T-helper 1 cell treated with Interleukin-12 subunit alpha and Interleukin-12 subunit beta and Interleukin-4 antibody, amounts not matched to agents 30 ng/mL and 1 ng/mL, for 36 hours (primary cell): ENCODE measurements around the gene ANKFY1. TPM values are rescaled to one million over a fixed set of nuclear protein-coding genes. Genes with fewer than 3 reads are reported as not detected.
"Not testable (repeated sequence)": the region's sequence is repeated elsewhere in the genome, so short reads cannot be mapped to it uniquely, and the experiment has no call there.

Source experiments
- intact Hi-C: fragments of 100-400 bp; cut with micrococcal nuclease; formaldehyde crosslinking; loops from one replicate; pipeline ENCODE4 v1.15.1; 2024
- total RNA-seq: library from RNA; stranded (reverse); gene quantifications from 2 replicates; pipeline ENCODE4 v1.2.3, GENCODE V29; 2022

ANKFY1 gene
- total RNA-seq, 1 donor from 2014 or later, result 90.9 TPM

- intact Hi-C loops, result no loop called here
Observed at GRCh38 chr17:4221899-4222659, 41.7 kb downstream of the ANKFY1 start.

GRCh38 chr17:4221163-4221562 is 42.6 kb downstream of the ANKFY1 start:
- intact Hi-C loops, result no loop called here

GRCh38 chr17:4220655-4221054 is 43.1 kb downstream of the ANKFY1 start:
- intact Hi-C loops, result no loop called here

- intact Hi-C loops, result no loop called here
Observed at GRCh38 chr17:4219241-4219640, 44.5 kb downstream of the ANKFY1 start.

DNA sequence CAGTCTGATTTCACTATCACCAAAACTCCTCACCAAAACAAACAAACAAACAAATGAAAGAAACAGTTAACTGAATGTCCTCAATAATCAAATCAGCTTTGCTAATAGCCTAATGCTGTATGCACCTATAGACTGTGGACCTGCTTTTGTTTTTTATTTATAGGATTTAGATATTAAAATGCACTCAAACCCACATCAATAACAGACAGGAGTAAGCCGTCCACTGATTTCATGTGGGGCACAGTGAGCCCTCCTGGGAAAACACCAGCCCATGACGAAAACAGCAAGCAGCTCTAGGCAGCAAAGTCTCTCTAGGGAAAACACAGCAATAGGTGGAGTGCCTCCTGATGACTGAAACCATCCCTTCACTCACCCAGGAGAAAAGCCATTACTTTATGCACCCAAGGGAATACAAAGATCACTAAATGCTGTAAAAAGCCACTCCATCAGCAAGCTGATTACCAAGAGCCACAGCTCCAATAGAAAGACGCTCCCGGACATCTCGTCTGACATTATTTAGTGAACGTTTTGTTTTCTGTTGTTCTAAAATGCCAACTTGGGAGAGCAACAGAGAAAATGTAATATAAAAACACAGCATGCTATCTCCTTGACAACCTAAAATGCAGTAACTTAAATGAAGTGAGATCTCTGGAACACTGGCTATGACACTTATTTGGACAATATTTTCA is 47.8 kb downstream of the ANKFY1 start:
- intact Hi-C loops, result loop anchor here (1.0 kb wide), 5 partner anchors 16 to 197 kb away; partner anchors contain the start of genes ANKFY1 and UBE2G1

DNA sequence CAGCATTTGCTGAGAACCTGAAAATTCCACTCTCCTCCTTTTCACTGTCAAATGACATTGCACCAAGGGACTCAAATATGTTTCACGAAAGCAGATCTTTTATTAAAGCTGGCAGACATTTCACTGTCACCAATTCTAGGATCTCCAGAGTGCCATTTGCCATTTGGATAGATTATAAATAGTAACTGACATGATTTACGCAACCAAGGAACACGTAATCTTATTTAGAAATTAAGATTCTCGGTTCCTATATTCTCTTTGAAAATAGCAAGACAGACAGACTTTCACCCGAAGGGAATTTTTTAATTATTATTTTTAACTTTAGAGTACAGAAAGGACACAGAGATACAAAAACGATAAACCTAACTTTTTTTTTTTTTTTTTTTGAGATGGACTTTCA is 49.6 kb downstream of the ANKFY1 start:
- intact Hi-C loops, result no loop called here

GRCh38 chr17:4209611-4210010 is 54.2 kb downstream of the ANKFY1 start:
- intact Hi-C loops, result no loop called here

DNA sequence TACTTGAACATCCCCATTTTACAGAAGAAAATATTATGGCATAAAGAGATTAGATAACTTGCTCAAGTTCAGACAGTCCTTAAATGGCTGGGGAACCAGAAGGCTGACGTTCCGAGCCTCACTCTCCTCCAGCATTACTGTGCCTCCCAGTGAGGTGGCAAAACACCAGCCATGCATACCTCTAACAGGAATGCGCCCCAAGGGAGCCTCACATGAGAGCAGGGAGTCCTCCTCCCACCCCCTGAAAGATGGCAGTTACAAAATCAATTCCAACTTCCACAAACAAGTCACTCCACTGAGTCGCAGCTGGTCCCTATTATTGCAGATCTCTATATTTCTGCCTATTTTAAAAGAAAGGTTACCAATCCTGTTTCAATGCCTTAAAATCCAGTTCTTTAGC is 55.5 kb downstream of the ANKFY1 start:
- intact Hi-C loops, result no loop called here

DNA sequence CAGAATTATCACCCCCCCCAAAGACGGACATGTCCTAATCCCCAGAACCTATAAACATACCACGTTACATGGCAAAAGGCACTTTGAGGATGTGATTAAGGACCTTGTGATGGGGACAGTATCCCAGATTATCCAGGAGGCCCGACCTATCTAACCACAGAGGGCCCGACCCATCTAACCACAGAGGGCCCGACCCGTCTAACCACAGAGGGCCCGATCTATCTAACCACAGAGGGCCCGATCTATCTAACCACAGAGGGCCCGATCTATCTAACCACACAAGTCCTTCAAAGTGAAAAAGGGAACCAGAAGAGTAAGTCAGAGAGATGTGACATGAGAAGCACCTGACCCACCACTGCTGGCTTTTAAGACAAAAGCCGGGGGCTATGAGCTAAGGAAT is 56.8 kb downstream of the ANKFY1 start:
- intact Hi-C loops, result no loop called here

DNA sequence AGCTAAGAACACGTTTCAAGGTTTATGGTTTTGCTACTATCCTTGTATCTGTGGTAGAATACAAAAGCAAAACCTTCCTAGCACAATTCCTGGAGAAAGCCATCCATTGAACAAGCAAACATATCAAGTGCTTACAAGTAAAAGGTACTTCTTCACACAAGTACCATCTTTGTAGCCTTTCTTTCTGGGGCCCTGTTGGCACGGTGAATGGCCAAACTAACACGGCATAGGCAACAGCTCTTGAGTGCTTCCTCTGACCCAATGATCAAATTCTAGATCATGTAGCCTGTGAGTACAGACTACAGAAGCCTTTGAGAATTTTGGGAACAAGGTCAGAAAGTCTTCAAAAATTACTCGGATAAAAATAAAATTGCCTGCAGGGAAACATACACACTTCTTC is 57.9 kb downstream of the ANKFY1 start:
- intact Hi-C loops, result no loop called here

DNA sequence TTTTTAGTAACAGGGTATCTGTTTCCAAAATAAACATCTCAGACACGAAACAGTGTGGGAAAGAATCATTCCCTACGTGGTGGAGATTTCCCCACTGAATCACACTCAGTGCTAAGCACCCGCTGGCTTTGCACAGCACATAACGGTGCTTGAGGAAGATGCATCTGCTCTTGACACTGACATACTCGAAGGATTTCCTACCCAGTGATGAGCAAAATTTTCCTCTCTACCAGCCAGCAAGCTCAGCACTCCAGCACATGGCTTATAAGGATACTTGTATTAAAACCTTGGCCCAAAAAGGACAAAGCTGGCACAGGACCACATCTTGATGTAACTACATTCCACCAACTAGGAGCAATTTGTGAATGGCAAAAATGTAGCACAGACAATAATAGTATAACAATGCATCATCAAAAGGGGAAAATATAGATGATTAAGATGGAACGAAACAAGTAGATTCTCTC is 59.0 kb downstream of the ANKFY1 start:
- intact Hi-C loops, result no loop called here

DNA sequence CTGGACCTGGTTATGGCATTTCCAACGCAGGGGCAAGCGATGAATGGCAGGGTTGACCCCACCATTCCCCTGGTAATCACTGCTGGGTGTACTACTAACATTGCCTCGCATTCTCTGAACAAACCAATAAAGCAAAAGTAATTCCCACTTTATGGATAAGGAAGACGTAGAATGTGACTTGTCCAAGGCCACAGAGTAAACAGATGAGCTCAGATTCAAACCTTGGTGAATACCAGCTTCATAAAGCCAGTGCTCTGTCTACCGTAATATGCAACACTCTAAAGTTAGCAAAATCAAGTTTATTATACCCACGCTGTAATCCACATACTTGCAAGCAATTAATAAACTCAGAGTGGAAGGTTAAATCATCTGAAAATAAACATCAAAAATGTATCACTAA is 59.6 kb downstream of the ANKFY1 start:
- intact Hi-C loops, result no loop called here

DNA sequence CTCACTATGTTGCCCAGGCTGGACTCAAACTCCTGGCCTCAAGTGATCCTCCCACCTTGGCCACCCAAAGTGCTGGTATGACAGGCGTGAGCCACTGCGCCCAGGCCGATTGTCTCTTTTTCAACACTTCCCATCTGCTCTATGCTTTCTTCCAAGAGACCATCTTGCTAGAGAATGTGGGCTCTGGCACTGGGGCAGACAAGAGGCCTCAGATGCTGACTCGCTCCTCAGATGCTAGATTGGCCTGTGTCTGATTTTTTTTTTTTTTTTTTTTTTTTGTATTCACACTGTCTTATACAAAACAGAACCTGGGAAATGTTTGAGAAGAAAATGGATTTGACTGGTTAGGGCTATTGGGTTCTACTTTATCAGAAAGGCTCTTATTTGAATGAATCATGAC is 62.6 kb downstream of the ANKFY1 start:
- intact Hi-C loops, result no loop called here

GRCh38 chr17:4199818-4200402 is 63.9 kb downstream of the ANKFY1 start:
- intact Hi-C loops, result loop anchor here (1.0 kb wide), 3 partner anchors 15 to 213 kb away; no protein-coding TSS in a partner anchor

DNA sequence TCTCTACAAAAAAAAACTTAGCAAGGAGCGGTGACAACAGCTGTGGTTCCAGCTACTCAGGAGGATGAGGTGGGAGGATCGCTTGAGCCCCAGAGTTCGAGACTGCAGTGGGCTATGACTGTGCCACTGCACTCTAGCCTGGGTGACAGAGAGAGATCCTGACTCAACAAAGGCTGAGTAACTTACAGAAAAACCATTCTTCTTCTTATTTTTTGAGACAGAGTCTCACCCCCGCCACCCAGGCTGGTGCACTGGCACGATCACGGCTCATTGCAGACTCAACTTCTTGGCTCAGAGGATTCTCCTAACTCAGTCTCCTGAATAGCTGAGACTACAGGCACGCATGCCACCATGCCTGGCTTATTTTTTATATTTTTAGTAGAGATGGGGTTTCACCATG is 64.8 kb downstream of the ANKFY1 start:
- intact Hi-C loops, result loop anchor here (1.0 kb wide), 1 partner anchor 214 kb away; no protein-coding TSS in a partner anchor

DNA sequence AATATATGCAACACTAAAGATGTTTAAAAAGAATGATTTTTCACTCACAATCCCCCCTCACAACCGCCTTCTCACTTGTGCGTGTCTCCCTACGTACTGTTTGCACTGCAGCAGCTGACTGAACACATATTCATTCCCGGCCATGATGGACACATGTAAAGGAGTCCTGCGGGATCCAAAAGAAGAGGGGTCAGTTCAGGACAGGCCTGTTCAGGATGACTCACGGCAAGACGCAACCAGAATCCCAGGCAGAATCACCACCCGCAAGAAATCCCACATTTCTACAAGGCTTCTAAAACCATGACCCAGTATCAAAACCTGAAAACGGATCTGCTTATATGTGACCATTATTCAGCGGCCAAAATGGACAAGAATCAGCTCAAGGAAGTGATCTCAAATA is 68.5 kb downstream of the ANKFY1 start:
- intact Hi-C loops, result no loop called here

DNA sequence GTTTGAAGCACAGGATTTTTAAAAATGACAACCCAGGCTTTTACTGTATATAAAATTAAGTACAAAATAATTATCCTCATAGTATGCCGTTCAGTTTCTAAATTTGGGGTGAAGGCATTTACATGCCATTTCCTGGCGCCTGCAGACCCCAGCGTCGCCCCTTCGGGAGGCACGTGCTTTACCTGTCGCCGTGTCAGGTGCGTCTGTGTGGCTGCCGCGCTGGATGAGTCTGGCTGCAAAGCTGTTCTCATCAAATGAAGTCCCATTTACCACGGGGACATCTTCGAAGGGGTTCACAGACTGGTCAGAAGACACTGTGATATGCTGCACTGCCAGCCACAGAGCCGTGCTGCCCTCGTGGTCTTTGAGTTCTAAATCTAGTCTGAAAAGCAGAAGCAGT is 69.0 kb downstream of the ANKFY1 start:
- intact Hi-C loops, result no loop called here

GRCh38 chr17:4190791-4191190 is 73.0 kb downstream of the ANKFY1 start:
- intact Hi-C loops, result not testable (repeated sequence)

GRCh38 chr17:4189280-4189679 is 74.5 kb downstream of the ANKFY1 start:
- intact Hi-C loops, result no loop called here

DNA sequence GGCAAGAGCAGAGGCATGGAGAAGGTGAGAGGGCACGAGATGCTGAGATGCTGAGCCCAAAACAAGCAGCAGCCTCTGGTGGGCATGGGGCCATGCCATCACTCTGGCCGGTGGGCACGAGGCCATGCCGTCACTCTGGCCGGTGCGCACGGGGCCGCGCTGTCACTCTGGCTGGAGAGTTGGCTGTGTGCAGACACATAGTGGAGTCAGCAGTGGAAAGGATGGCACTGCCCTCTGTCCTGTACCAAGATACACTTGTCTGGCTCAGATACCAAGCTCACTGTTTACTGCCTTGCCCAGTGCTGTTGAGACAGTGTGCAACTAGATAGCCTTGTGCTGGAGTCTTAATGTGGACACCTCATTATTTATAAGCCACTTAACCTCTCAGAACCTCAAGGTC is 75.7 kb downstream of the ANKFY1 start:
- intact Hi-C loops, result no loop called here

DNA sequence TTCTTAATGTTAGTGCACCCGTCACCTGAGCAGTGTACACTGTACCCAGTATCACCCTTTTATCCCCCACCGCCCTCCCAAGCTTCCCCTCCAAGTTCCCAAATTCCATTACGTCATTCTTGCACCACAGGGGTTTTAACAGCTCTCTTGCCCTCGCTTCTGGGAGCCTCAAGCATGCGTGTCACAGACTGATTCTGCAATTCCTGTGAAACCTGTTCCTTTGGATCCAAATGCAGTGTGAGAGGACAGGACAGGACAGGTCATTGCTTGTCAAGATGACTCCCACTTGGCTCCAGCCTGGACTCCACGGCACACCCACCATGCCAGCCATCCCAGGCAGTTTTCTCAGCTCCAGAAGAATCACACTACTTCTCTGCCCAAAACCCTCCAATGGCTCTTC is 76.7 kb downstream of the ANKFY1 start:
- intact Hi-C loops, result no loop called here

- intact Hi-C loops, result no loop called here
Observed at GRCh38 chr17:4186357-4186881, 77.4 kb downstream of the ANKFY1 start.
